GM19351 (cell line): ENCODE results near the gene REXO1.

Source experiments
- ATAC-seq: cut with Tn5 transposase; IDR thresholded peaks from one replicate; pipeline ENCODE4 v1.9.1; 2021; ENCODE audit warnings: mild to moderate bottlenecking, moderate library complexity; ENCODE audit not compliant: unreplicated experiment

Gene REXO1

GRCh38 chr19:1829958-1830357, 18.3 kb downstream of the REXO1 start:
- ATAC-seq: no peak

- ATAC-seq: no peak
Observed at GRCh38 chr19:1828279-1829238, 19.7 kb downstream of the REXO1 start.

- ATAC-seq: no peak
Observed at GRCh38 chr19:1827566-1828278, 20.6 kb downstream of the REXO1 start.

GRCh38 chr19:1826557-1827521, 21.4 kb downstream of the REXO1 start:
- no peak for ATAC-seq

GRCh38 chr19:1825909-1826556, 22.2 kb downstream of the REXO1 start:
- no peak for ATAC-seq

- no peak for ATAC-seq
Observed at GRCh38 chr19:1824252-1824622, 24.0 kb downstream of the REXO1 start.

GRCh38 chr19:1823539-1824251, 24.6 kb downstream of the REXO1 start:
- no peak for ATAC-seq

- ATAC-seq: no peak
Observed at GRCh38 chr19:1823020-1823419, 25.3 kb downstream of the REXO1 start.

- no peak for ATAC-seq
Observed at GRCh38 chr19:1822210-1822609, 26.1 kb downstream of the REXO1 start.

GRCh38 chr19:1819341-1820255, 28.7 kb downstream of the REXO1 start:
- no peak for ATAC-seq

GRCh38 chr19:1818549-1819195, 29.6 kb downstream of the REXO1 start:
- no peak for ATAC-seq

- no peak for ATAC-seq
Observed at GRCh38 chr19:1817553-1818179, 30.6 kb downstream of the REXO1 start.

- no peak for ATAC-seq
Observed at GRCh38 chr19:1816530-1817298, 31.6 kb downstream of the REXO1 start.

- no peak for ATAC-seq
Observed at GRCh38 chr19:1815605-1816529, 32.4 kb downstream of the REXO1 start.

- ATAC-seq: no peak
Observed at GRCh38 chr19:1814833-1815604, 33.3 kb downstream of the REXO1 start.
